Middle frontal gyrus (tissue), 1 donor: ENCODE measurements around the gene LRP11.
"Not testable (repeated sequence)": the region's sequence is repeated elsewhere in the genome, so short reads cannot be mapped to it uniquely, and the experiment has no call there.

ENCODE experiments used
- DNase-seq: peaks from one replicate; pipeline ENCODE4 v3.0.0-alpha.2; 2015; ENCODE audit warnings: low spot score; ENCODE audit errors: extremely low spot score

The LRP11 gene

DNA sequence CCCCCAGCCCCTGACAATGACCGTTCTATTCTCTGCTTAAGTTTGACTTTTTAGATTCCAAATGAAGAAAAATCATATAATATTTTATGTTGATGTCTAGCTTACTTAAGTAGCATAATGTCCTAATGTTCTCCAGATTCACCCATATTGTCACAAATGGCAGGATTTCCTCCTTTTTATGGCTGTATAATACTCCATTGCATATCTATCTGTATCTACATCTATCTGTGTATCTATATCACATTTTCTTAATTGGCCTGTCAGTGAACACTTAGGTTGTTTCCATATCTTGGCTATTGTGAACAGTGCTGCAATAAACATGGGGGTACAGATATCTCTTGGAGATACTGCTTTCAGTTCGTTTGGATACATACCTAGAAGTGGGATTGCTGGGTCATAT is 7.0 kb upstream of the LRP11 start:
- DNase-seq = no peak

- DNase-seq = no peak
Measured at GRCh38 chr6:149869275-149869892, 5.2 kb upstream of the LRP11 start.

DNA sequence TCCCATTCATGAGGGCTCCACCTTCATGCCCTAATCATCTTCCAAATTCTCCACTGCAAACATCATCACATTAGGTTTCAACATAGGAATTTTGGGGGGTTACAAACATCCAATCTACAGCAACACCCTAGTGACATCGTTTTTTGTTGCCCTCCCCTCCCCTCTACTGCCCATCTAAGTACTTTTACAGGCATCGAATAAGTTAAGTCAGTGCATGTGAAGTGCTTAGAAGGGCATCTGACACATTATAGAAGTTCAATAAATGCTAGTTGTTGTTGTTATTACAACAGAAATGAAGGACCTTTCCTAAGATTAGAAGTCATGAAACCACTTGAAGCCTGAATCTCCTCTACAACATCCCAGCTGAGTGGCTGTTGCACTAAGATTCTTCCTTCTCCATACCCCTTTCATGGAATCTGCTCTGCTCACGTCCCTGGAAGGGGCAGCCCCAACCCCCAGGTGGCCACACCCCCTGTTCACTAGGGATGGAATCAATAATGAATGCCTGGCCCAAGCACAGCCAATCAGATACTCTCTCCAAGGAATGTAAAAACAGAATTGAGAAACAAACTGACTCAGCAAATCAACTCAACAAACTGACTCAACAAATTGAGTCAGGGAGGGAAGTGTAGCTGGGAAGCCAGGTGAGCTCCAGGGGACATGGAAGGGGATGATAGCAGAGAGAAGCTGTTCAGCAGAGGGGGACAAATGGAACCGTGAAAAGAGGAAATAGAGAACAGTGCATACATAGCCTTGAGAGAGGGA is 3.9 kb upstream of the LRP11 start:
- DNase-seq = no peak

DNA sequence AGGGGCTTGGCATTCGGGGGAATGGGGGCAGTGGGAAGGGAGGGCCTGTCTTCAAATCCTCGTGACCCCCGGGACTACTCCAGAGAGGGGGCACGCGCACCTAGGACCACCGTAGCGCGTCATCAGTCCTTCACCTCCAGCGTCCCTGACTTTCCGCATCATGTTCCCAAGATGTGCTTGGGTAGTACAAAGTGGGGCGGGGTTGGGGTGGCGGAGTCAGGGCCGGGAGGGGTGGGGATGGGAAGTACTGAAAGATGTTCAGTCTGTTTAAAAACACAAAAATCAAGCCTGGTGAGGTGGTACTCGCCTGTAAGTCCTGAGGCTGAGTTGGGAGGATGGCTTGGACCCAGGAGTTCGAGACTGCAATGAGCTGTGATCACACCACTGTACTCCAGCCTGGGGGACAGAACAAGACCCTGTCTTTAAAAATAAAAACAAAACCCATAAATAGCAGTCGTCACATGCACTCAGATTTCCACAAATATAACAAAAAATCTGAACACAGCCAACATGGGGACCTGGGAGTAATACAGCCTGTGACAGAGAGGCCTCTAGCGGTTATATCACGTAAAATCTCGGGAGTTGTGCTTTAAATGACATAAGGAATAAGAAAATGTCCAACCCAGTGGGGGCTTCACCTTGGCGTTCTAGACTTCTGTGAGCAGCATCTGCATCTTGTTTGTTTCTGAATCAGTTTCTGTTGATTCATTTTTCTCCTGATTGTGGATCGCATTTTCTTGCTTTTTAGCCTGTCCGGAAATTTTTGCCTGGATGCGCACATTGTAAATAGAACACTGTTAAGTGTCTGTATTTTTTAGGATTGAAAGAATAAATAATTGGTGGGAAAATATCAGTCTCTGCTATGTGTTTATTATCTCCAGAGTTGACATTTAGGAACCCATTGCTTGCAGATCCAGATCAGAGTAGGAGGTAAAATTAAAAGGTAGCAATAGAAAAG is 698 bp upstream of the LRP11 start:
- DNase-seq = peak; percentile 36

GRCh38 chr6:149862922-149863697 is 1.0 kb downstream of the LRP11 start:
- peak; percentile 40 for DNase-seq

- not testable (repeated sequence) for DNase-seq
Measured at GRCh38 chr6:149862424-149862738, 1.8 kb downstream of the LRP11 start.

- DNase-seq = no peak
Measured at GRCh38 chr6:149861603-149862423, 2.3 kb downstream of the LRP11 start.

- no peak for DNase-seq
Measured at GRCh38 chr6:149860834-149861602, 3.1 kb downstream of the LRP11 start.

GRCh38 chr6:149860513-149860833 is 3.7 kb downstream of the LRP11 start:
- DNase-seq = no peak

DNA sequence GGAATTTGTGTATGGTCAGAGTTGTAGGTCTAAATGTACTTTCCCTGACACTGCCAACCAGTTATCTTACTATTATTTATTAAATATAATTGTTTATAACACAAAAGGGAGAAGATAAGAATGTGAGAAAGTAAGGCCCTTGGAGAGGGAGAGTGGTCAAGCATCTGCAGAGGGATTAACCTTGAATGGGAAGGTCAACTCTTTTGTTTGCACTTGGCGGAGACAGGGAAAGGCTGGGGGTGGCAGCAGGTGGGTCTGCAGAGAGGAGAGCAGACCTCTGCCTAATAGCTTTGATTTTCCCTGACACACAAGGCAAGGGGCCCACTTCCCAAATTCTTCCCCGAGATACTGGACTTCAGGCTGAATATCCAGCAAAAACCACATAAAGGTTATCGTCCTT is 4.2 kb downstream of the LRP11 start:
- DNase-seq = no peak

DNA sequence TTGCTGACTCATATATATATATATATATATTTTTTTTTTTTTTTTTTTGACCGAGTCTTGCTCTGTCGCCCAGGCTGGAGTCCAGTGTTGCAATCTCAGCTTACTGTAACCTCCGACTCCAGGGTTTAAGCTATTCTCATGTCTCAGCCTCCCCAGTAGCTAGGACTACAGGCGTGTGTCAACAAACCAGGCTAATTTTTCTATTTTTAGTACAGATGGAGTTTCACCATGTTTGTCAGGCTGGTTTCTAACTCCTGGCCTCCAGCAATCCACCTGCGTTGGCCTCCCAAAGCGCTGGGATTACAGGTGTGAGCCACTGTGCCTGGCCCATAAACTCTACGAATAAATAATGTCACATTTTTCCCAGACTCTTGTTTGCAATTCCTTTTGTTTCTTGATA is 4.8 kb downstream of the LRP11 start:
- DNase-seq = no peak

DNA sequence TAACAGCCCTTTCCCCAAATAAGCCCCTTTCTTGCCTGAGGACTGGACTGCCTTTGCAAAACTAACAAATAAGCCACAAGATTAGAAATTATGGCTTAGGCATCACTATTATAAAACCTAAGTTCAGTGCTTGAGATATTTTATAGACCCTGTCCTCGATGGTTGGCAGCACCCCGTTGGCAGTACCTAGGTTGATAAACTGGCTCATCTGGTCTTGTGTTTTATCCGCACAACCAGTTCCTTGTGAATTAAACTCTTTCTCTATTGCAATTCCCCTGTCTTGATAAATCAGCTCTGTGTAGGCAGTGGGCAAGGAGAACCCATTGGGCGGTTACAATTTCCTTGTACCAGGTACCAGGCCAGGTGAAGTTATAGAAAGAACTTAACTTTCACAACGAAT is 6.6 kb downstream of the LRP11 start:
- no peak for DNase-seq

DNA sequence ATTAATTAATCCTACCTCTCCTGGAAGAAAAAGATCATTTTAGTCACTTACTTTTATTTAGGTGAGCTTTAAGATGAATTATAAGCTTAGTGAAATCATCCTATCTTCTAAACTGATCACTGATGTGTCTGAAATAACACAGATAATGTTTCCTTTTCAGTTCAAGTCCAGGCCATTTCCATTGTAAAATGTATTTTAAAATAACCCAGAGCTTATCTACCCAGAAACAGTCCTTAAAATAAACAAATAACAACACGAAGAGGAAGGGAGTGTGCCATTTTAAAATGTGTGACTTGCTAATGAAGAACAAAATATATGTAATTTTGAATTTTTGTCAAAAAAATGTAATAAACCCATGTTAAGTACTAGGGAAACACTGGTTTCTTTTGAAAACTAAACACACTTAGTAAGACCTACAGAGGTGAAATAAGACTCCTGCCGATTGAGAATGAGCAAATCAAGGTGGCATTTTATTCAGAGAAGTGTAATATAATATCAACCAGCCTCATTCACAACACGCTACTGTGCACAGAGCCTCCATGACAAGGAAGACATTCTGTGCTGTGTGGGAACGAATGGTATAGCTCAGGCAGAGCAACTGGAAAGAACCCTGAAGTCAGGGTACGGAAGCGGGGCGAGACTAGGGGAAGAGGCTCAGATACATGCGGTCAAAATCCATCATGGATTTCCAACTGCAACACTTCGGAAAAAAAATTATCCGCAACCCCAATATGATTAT is 7.7 kb downstream of the LRP11 start:
- no peak for DNase-seq

- DNase-seq = no peak
Measured at GRCh38 chr6:149855741-149856140, 8.4 kb downstream of the LRP11 start.

DNA sequence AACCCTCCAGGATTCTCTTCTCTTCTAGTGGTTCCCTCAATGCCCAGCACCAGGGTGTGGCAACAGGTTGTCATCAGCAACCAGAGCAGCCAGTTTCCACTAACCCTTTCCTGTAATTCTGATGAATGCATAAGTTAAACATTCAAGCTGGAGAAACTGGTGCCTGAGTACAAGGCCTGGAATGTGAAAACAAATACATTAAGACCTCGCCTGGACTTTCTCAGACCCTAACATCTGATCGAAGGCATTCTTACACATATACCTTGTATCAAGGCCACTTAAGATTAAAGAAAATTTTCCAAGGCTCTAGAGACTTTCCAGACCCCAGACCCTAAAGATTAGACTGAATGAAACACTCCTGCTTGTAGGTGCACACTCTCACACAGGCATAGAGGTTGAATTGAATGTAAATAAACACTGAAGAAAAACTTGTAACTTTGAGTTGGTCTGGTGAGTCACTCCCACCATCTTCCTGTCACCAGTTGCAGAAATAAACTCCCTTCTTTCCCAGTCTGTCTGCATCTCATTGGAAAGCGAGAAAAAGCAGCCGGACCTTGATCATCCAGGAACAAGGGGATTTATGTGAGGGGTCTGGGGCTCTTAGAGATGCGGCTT is 9.0 kb downstream of the LRP11 start:
- no peak for DNase-seq

GRCh38 chr6:149854532-149854931 is 9.6 kb downstream of the LRP11 start:
- DNase-seq = no peak

- DNase-seq = not testable (repeated sequence)
Measured at GRCh38 chr6:149854017-149854416, 10.1 kb downstream of the LRP11 start.

- no peak for DNase-seq
Measured at GRCh38 chr6:149852881-149853280, 11.3 kb downstream of the LRP11 start.

DNA sequence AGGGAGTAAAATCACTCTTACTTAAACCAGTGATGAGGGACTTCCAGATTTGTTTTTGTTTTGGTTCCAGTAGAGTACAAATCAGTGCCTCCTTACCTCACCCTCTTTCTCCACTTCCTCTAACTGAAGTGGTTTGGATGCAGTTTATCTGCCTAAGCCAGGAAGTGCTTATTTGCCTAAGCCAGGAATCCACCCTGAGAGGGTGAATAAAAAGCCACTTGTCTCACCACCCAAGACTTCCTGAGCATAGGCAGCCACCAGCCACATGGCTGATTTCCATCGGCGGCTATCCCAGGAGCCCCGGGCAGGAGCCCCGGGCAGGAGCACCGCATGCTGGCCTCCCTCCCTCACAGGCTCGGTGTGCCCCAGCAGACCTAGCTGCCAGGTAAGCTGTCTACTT is 12.0 kb downstream of the LRP11 start:
- DNase-seq = no peak
